ENCODE results near the gene SSTR5.

Gene SSTR5

GRCh38 chr16:1065469-1066128 is 6.9 kb upstream of the SSTR5 start:
- no peak overlapping the region for H3K4me3 ChIP-seq (ENCODE audit: low read length)
- peaks cover 2% of the 10 kb centered on the region for H3K9me3 ChIP-seq (ENCODE audit: low read length)
- peaks cover 12% of the 10 kb centered on the region for H3K27me3 ChIP-seq (ENCODE audit: insufficient read depth, low read length)
- no peaks in the 10 kb centered on the region for H3K36me3 ChIP-seq (ENCODE audit: insufficient read depth, low read length)
- H3K4me1 ChIP-seq (ENCODE audit: insufficient read depth, low read length): peaks cover 6% of the 10 kb centered on the region
- no peak overlapping the region for H2AFZ ChIP-seq (ENCODE audit: low read depth, low read length)

GRCh38 chr16:1066584-1067172 is 5.9 kb upstream of the SSTR5 start:
- Histone ChIP-seq H3K9me3 (ENCODE audit: low read length) (peaks cover 2% of the 10 kb centered on the region), H3K27me3 (ENCODE audit: insufficient read depth, low read length) (peaks cover 13% of the 10 kb centered on the region), H3K36me3 (ENCODE audit: insufficient read depth, low read length) (no peaks in the 10 kb centered on the region), H3K4me1 (ENCODE audit: insufficient read depth, low read length) (peaks cover 8% of the 10 kb centered on the region), H2AFZ (ENCODE audit: low read depth, low read length) (no peak overlapping the region), H3K4me3 (ENCODE audit: low read length) (no peak overlapping the region)

GRCh38 chr16:1067629-1068028 is 4.9 kb upstream of the SSTR5 start:
- peaks cover 20% of the 10 kb centered on the region for H3K27me3 ChIP-seq (ENCODE audit: insufficient read depth, low read length)
- no peaks in the 10 kb centered on the region for H3K36me3 ChIP-seq (ENCODE audit: insufficient read depth, low read length)
- H3K9me3 ChIP-seq (ENCODE audit: low read length): peaks cover 2% of the 10 kb centered on the region
- H3K4me1 ChIP-seq (ENCODE audit: insufficient read depth, low read length): peaks cover 8% of the 10 kb centered on the region
- no peak overlapping the region for H3K4me3 ChIP-seq (ENCODE audit: low read length)
- no peak overlapping the region for H2AFZ ChIP-seq (ENCODE audit: low read depth, low read length)

GRCh38 chr16:1068451-1068850 is 4.1 kb upstream of the SSTR5 start:
- peaks cover 2% of the 10 kb centered on the region for H3K9me3 ChIP-seq (ENCODE audit: low read length)
- peaks cover 8% of the 10 kb centered on the region for H3K4me1 ChIP-seq (ENCODE audit: insufficient read depth, low read length)
- no peak overlapping the region for H3K4me3 ChIP-seq (ENCODE audit: low read length)
- no peaks in the 10 kb centered on the region for H3K36me3 ChIP-seq (ENCODE audit: insufficient read depth, low read length)
- no peak overlapping the region for H2AFZ ChIP-seq (ENCODE audit: low read depth, low read length)
- H3K27me3 ChIP-seq (ENCODE audit: insufficient read depth, low read length): peaks cover 26% of the 10 kb centered on the region

GRCh38 chr16:1069154-1069553 is 3.4 kb upstream of the SSTR5 start:
- Histone ChIP-seq H3K27me3 (ENCODE audit: insufficient read depth, low read length) (peaks cover 33% of the 10 kb centered on the region), H3K36me3 (ENCODE audit: insufficient read depth, low read length) (no peaks in the 10 kb centered on the region), H2AFZ (ENCODE audit: low read depth, low read length) (no peak overlapping the region), H3K9me3 (ENCODE audit: low read length) (peaks cover 2% of the 10 kb centered on the region), H3K4me1 (ENCODE audit: insufficient read depth, low read length) (peaks cover 8% of the 10 kb centered on the region), H3K4me3 (ENCODE audit: low read length) (no peak overlapping the region)

- Histone ChIP-seq H3K36me3 (ENCODE audit: insufficient read depth, low read length) (no peaks in the 10 kb centered on the region), H2AFZ (ENCODE audit: low read depth, low read length) (no peak overlapping the region), H3K4me3 (ENCODE audit: low read length) (no peak overlapping the region), H3K9me3 (ENCODE audit: low read length) (peaks cover 2% of the 10 kb centered on the region), H3K27me3 (ENCODE audit: insufficient read depth, low read length) (peaks cover 41% of the 10 kb centered on the region), H3K4me1 (ENCODE audit: insufficient read depth, low read length) (peaks cover 8% of the 10 kb centered on the region)
Observed at GRCh38 chr16:1070084-1070863, 2.3 kb upstream of the SSTR5 start.

- Histone ChIP-seq H3K4me1 (ENCODE audit: insufficient read depth, low read length) (peaks cover 8% of the 10 kb centered on the region), H3K4me3 (ENCODE audit: low read length) (no peak overlapping the region), H3K36me3 (ENCODE audit: insufficient read depth, low read length) (no peaks in the 10 kb centered on the region), H2AFZ (ENCODE audit: low read depth, low read length) (no peak overlapping the region), H3K9me3 (ENCODE audit: low read length) (peaks cover 2% of the 10 kb centered on the region), H3K27me3 (ENCODE audit: insufficient read depth, low read length) (peaks cover 44% of the 10 kb centered on the region)
Observed at GRCh38 chr16:1070864-1071408, 1.6 kb upstream of the SSTR5 start.

- peaks cover 8% of the 10 kb centered on the region for H3K4me1 ChIP-seq (ENCODE audit: insufficient read depth, low read length)
- no peaks in the 10 kb centered on the region for H3K36me3 ChIP-seq (ENCODE audit: insufficient read depth, low read length)
- peaks cover 44% of the 10 kb centered on the region for H3K27me3 ChIP-seq (ENCODE audit: insufficient read depth, low read length)
- no peak overlapping the region for H2AFZ ChIP-seq (ENCODE audit: low read depth, low read length)
- no peak overlapping the region for H3K4me3 ChIP-seq (ENCODE audit: low read length)
- no peaks in the 10 kb centered on the region for H3K9me3 ChIP-seq (ENCODE audit: low read length)
Observed at GRCh38 chr16:1071561-1072225, 854 bp upstream of the SSTR5 start.

- H3K27me3 ChIP-seq (ENCODE audit: insufficient read depth, low read length): peaks cover 38% of the 10 kb centered on the region
- no peak overlapping the region for H3K4me3 ChIP-seq (ENCODE audit: low read length)
- peaks cover 8% of the 10 kb centered on the region for H3K4me1 ChIP-seq (ENCODE audit: insufficient read depth, low read length)
- H2AFZ ChIP-seq (ENCODE audit: low read depth, low read length): no peak overlapping the region
- no peaks in the 10 kb centered on the region for H3K36me3 ChIP-seq (ENCODE audit: insufficient read depth, low read length)
- no peaks in the 10 kb centered on the region for H3K9me3 ChIP-seq (ENCODE audit: low read length)
Observed at GRCh38 chr16:1073262-1073558, 663 bp downstream of the SSTR5 start.

GRCh38 chr16:1073566-1074378 is 1.2 kb downstream of the SSTR5 start:
- Histone ChIP-seq H2AFZ (ENCODE audit: low read depth, low read length) (no peak overlapping the region), H3K27me3 (ENCODE audit: insufficient read depth, low read length) (peaks cover 35% of the 10 kb centered on the region), H3K4me3 (ENCODE audit: low read length) (no peak overlapping the region), H3K36me3 (ENCODE audit: insufficient read depth, low read length) (no peaks in the 10 kb centered on the region), H3K4me1 (ENCODE audit: insufficient read depth, low read length) (peaks cover 8% of the 10 kb centered on the region), H3K9me3 (ENCODE audit: low read length) (no peaks in the 10 kb centered on the region)

- H3K4me1 ChIP-seq (ENCODE audit: insufficient read depth, low read length): peaks cover 8% of the 10 kb centered on the region
- no peaks in the 10 kb centered on the region for H3K9me3 ChIP-seq (ENCODE audit: low read length)
- no peak overlapping the region for H3K4me3 ChIP-seq (ENCODE audit: low read length)
- H2AFZ ChIP-seq (ENCODE audit: low read depth, low read length): no peak overlapping the region
- no peaks in the 10 kb centered on the region for H3K36me3 ChIP-seq (ENCODE audit: insufficient read depth, low read length)
- peaks cover 40% of the 10 kb centered on the region for H3K27me3 ChIP-seq (ENCODE audit: insufficient read depth, low read length)
Observed at GRCh38 chr16:1074379-1074649, 1.8 kb downstream of the SSTR5 start.

GRCh38 chr16:1075546-1075945 is 3.0 kb downstream of the SSTR5 start:
- Histone ChIP-seq H3K27me3 (ENCODE audit: insufficient read depth, low read length) (peaks cover 48% of the 10 kb centered on the region), H2AFZ (ENCODE audit: low read depth, low read length) (no peak overlapping the region), H3K9me3 (ENCODE audit: low read length) (no peaks in the 10 kb centered on the region), H3K4me1 (ENCODE audit: insufficient read depth, low read length) (peaks cover 2% of the 10 kb centered on the region), H3K36me3 (ENCODE audit: insufficient read depth, low read length) (no peaks in the 10 kb centered on the region), H3K4me3 (ENCODE audit: low read length) (no peak overlapping the region)
